Measurements from ENCODE around the gene MIOS. TPM values are rescaled to one million over a fixed set of nuclear protein-coding genes. Genes with fewer than 3 reads are reported as not detected.

Gene MIOS
- polyA plus RNA-seq, 12 donors = 26.6 to 38.9 (median 32.2) TPM; not detected in 1

GRCh38 chr7:7581531-7582179 is 15.0 kb downstream of the MIOS start:
- DNase-seq = no peak

DNA sequence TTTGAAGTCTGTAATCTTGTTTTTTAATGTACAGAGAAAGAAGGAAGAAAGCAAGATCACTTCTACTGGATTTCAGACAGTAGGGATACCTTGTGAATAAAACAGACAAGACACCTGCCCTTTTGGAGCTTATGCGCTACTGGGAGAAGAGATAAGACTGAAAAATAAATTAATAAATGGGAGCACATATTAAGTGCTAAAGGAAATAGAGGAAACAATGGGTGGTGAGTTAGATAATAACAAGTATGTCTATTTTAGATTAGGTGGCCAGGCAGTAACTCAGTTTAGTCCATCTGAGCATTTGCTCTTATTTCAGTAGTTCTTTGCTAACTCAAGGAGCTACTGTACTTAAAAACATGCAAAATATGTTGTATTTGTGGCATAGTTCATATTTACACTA is 15.9 kb downstream of the MIOS start:
- no peak for DNase-seq

GRCh38 chr7:7583731-7584130 is 17.0 kb downstream of the MIOS start:
- DNase-seq = no peak

GRCh38 chr7:7584653-7585052 is 18.0 kb downstream of the MIOS start:
- DNase-seq = no peak

DNA sequence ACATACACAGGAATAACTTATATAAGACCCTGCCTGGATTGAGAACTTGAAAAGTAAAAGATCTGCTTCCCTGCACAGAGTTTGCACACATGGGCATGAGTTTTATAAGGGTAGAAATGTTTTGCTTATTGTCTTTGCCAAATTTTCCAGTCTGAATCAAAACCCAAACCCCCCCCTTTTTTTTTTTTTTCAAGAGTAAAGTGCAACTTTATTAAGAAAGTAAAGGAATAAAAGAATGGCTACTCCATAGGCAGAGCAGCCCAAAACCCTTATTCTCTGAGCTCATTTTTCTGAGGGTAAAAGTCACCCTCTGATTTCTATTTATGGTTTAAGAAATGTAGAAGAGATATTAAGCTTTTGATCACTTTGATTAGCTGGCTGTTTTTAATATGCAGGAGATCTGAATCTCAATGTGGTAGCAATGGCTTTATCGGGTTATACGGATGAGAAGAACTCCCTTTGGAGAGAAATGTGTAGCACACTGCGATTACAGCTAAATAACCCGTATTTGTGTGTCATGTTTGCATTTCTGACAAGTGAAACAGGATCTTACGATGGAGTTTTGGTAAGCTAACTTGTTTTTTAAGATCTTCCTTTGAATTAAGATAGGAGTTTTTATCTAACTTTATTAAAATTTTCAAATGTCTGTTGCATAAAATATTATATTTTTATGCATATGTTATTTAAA is 18.7 kb downstream of the MIOS start:
- no peak for DNase-seq

- DNase-seq = peak; percentile 21
Measured at GRCh38 chr7:7595451-7595850, 28.8 kb downstream of the MIOS start.

- no peak for DNase-seq
Measured at GRCh38 chr7:7596176-7596575, 29.5 kb downstream of the MIOS start.

DNA sequence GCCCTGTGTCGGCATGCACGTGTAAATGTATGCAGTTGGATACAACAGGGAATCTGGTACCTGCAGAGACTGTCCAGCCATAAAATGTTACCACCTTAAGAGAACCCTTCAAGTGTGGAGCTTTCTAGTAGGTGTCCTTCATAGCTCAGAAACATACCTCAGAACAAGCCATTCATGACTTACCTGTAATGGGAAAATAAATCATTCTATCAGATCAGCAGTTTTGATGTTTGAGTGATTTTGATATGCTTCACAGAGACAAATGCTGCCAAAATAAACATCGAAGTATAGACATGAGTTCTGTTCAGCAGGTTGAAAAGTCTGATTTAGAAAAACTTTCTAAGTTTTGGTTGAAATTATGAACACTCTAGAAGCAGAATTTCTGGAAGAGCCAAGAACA is 40.3 kb downstream of the MIOS start:
- DNase-seq = no peak

DNA sequence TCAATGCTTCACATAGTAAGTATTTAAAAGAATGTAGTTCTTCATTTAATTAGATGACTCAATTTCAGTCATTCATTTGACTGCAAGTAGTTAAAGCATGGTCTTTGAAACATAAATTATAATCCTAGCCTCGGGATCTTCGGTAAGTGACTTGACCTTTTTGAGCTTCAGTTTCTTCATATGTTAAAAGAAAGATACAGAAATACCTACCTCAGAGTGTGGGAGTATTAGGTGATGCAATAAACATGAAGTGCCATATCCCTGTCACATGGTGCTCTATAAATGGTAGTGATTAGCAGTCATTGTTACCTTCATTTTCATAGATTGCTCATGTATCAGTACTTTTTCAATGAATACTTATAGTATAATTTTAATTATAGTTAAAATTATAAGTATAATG is 42.6 kb downstream of the MIOS start:
- DNase-seq = no peak

- no peak for DNase-seq
Measured at GRCh38 chr7:7612519-7612918, 45.8 kb downstream of the MIOS start.

DNA sequence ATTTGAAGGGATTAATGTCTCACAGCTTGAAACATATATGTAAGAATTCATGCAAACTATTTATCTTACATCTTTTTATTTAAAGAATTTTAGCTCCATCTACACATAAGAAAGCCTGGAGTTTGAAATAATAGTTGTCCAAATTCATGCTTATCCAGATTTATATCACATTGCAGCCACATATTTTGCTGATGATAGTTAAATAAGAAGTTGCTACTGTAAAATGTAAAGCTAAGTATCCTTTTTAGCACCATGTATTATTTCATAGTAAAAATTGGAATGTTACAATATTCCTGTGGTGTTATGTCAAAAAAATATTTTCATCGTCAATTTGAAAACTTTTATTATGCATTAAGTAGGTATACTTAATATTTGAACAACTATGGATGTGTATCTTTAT is 46.5 kb downstream of the MIOS start:
- DNase-seq = no peak

DNA sequence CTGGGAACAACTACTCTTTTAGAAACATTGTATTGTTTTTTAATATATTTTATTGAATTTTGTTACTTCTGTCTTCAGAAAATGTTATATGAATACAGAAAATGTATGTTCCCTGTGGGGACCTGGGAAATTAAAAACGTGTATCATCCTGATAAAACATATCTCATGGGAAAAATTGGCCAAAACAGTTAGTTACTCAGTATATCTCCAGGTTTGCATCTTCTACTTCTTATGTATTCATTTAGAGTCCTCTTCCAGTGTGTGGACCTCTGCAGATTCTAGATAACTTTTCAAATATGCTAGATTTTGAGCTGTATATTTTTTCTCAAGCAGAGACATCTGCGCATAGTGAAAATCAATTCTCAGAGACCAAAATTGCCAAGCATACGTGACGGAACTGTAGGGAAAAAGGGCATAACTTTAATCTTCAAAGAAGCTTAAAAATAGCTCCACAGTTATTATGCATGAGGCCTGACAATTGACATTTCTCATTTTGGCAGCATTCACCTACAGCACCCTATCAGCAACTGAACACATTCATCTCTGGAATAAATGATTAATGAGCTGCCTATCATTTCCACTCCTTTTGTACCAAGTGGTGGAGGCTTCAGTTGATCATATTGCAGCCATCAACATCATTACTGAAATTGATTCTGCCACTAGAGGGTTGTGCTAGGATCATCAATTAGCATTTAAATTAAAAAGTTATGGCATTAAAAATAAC is 47.5 kb downstream of the MIOS start:
- no peak for DNase-seq

GRCh38 chr7:7617550-7617949 is 50.9 kb downstream of the MIOS start:
- no peak for DNase-seq

GRCh38 chr7:7618410-7618809 is 51.7 kb downstream of the MIOS start:
- no peak for DNase-seq

DNA sequence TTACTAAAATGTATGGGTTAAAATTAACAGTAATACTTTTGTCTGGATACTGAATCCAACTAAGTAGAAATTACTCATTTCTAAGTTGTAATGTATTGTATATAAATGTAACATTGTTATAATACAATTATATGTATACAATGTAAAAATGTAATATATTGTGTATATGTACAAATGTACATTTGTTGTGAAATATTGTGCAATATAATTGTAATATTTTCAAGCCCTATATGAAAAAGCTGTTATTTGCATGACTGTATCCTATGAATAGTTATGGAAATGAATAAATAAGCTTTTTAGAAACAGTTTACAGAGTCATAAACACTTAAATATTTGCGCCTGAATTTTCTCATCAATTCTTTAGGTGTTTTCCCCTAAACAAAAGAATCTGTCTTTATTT is 53.6 kb downstream of the MIOS start:
- no peak for DNase-seq

- DNase-seq = no peak
Measured at GRCh38 chr7:7620644-7621210, 54.0 kb downstream of the MIOS start.

GRCh38 chr7:7628476-7628875 is 61.8 kb downstream of the MIOS start:
- no peak for DNase-seq

- no peak for DNase-seq
Measured at GRCh38 chr7:7630626-7631329, 64.1 kb downstream of the MIOS start.

DNA sequence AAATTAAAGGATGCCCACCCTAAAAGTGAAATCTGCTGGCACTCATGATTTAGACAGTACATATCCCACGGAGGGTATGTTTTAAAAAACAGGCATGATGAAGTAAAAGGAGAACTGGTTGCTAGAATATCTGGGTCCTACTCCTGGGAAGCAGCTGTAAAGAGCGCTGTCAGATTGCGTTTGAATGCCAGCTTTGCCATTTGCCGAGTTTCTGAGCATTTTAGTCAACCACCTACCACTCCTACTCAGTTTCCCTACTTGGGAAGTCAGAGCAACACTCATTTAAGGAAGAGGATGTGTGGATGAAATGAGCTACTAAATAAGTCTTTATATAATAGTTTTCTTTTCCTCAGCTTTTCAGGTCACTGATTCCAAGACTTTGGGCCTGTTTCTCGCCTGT is 72.7 kb downstream of the MIOS start:
- no peak for DNase-seq

DNA sequence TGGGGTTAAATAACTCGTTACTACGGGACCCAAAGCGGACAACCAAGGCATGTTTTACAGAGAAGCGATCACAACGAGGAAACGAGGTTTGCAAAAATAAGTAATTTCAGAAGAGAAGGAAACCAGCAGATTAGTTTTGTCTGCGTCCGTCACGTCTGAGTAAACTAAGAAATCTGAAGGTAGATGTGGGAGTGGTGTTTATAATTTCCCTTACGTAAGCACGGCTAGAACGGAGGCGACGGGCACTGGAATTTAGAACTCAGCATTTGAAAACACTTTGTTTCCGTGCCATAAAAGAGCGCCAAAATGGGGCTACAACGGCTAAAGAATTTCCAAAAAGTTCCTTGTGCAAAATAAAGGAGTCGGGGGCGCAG is 73.2 kb downstream of the MIOS start:
- no peak for DNase-seq

GRCh38 chr7:7640221-7641128 is 73.8 kb downstream of the MIOS start, which contains the start of gene UMAD1:
TSS of gene UMAD1 (plus strand) at chr7:7640752. CDS start at chr7:7673372, 32,620 bp downstream.
- DNase-seq = peak; percentile 99

Measured in muscle of arm (tissue), 12 donors.